Endothelial cell of umbilical vein (primary cell): ENCODE measurements around the gene EPSTI1. TPM values are rescaled to one million over a fixed set of nuclear protein-coding genes. Genes with fewer than 3 reads are reported as not detected.

Source experiments
- BruUV-seq: library from RNA; stranded (reverse); fragments of 400-500 nt; replicated peaks from 2 replicates; lab custom pipeline; 2021; lab: Mats Ljungman, UMichigan
- CTCF ChIA-PET: fragments of 300-600, 350-600 bp; sonication (Branson Sonifier 250); formaldehyde crosslinking; loops from one replicate; lab custom pipeline; 2021; ENCODE audit warnings: antibody characterized with exemption, inconsistent platforms; lab: Charles Lee
- POLR2A ChIA-PET: fragments of 300-600, 350-600 bp; sonication (Branson Sonifier 250); formaldehyde crosslinking; loops from one replicate; lab custom pipeline; 2021; ENCODE audit warnings: antibody characterized with exemption, inconsistent platforms; lab: Charles Lee
- DNase-seq: peaks from one replicate; pipeline ENCODE4 v3.0.0-alpha.2; 2011; ENCODE audit warnings: low read depth, low spot score
- FAIRE-seq: peaks from 2 replicates; lab custom pipeline; 2011; peaks lifted over from hg19 to GRCh38; lab: Jason Lieb, UNC
- H2AFZ ChIP-seq: 2 replicates; pipeline ENCODE4 v1.6.0; 2012; ENCODE audit warnings: low read depth, low read length, control low read depth, inconsistent platforms
- H3K27ac ChIP-seq: 2 replicates; pipeline ENCODE4 v1.5.1; 2011; ENCODE audit warnings: low read depth, mild to moderate bottlenecking, control low read depth, low read length, moderate library complexity; ENCODE audit not compliant: insufficient read depth
- H3K27me3 ChIP-seq, 2 experiments: 2 replicates each; pipeline versions ENCODE4 v1.6.0 to v1.6.1; 2011; ENCODE audit warnings: low read length in 2 of 2, mixed read lengths in 1 of 2; ENCODE audit not compliant: control insufficient read depth in 2 of 2, insufficient read depth in 2 of 2
- H3K36me3 ChIP-seq, 2 experiments: 2 replicates in 1 of 2; 3 replicates in 1 of 2; pipeline ENCODE4 v1.5.1; 2011; ENCODE audit warnings: low read length in 2 of 2, mild to moderate bottlenecking in 1 of 2, moderate library complexity in 1 of 2; ENCODE audit not compliant: control insufficient read depth in 2 of 2, insufficient read depth in 2 of 2; ENCODE audit errors: extremely low read depth in 1 of 2
- H3K4me1 ChIP-seq: 3 replicates; pipeline ENCODE4 v1.5.1; 2011; ENCODE audit warnings: mild to moderate bottlenecking, low read length; ENCODE audit not compliant: control insufficient read depth, insufficient read depth; ENCODE audit errors: extremely low read depth
- H3K4me2 ChIP-seq: 2 replicates; pipeline ENCODE4 v1.6.1; 2011; ENCODE audit warnings: low read length, control low read depth, mixed read lengths; ENCODE audit not compliant: insufficient read depth
- H3K4me3 ChIP-seq, 3 experiments: fragments of 200-600 bp in 1 of 3; sonication (generic), shearing (Covaris generic) in 1 of 3; replicated peaks in 1 of 3; 2 replicates each; pipeline ENCODE4 v1.5.1; 2011 to 2016; ENCODE audit warnings: control low read depth in 3 of 3, low read length in 3 of 3, mild to moderate bottlenecking in 2 of 3, inconsistent platforms in 1 of 3, low read depth in 1 of 3, moderate library complexity in 1 of 3; ENCODE audit not compliant: insufficient read depth in 1 of 3
- H3K79me2 ChIP-seq: 2 replicates; pipeline ENCODE4 v1.6.0; 2012; ENCODE audit warnings: low read length, inconsistent platforms; ENCODE audit not compliant: control insufficient read depth, insufficient read depth
- H3K9ac ChIP-seq: replicated peaks from 2 replicates; pipeline ENCODE3; 2011; ENCODE audit warnings: low read length, control low read depth; ENCODE audit not compliant: insufficient read depth; ENCODE audit errors: extremely low read depth
- H3K9me1 ChIP-seq: replicated peaks from 3 replicates; pipeline ENCODE4 v1.6.0; 2011; ENCODE audit warnings: mild to moderate bottlenecking, low read length; ENCODE audit not compliant: control insufficient read depth, insufficient read depth; ENCODE audit errors: extremely low read depth
- H3K9me3 ChIP-seq: replicated peaks from 2 replicates; pipeline ENCODE4 v1.5.1; 2012; ENCODE audit warnings: low read length, inconsistent platforms; ENCODE audit not compliant: control insufficient read depth, insufficient read depth
- H4K20me1 ChIP-seq: replicated peaks from 2 replicates; pipeline ENCODE3; 2011; ENCODE audit warnings: mild to moderate bottlenecking, low read length; ENCODE audit not compliant: control insufficient read depth, insufficient read depth; ENCODE audit errors: extremely low read depth
- EZH2 ChIP-seq: IDR thresholded peaks from 2 replicates; pipeline ENCODE4 v1.6.1; 2012; ENCODE audit warnings: borderline replicate concordance, low read depth, mild to moderate bottlenecking, moderate library complexity, low read length, inconsistent platforms; ENCODE audit not compliant: severe bottlenecking
- FOS ChIP-seq: IDR thresholded peaks from 2 replicates; pipeline ENCODE4 v1.6.1; 2011; ENCODE audit warnings: mild to moderate bottlenecking, low read length, moderate library complexity, borderline replicate concordance; ENCODE audit not compliant: insufficient read depth
- GATA2 ChIP-seq: IDR thresholded peaks from 2 replicates; pipeline ENCODE4 v1.7.0; 2011; ENCODE audit warnings: low read depth, mild to moderate bottlenecking, moderate library complexity, mixed read lengths, low read length; ENCODE audit not compliant: insufficient read length, insufficient read depth
- JUN ChIP-seq: IDR thresholded peaks from 2 replicates; pipeline ENCODE4 v1.6.1; 2011; ENCODE audit warnings: borderline replicate concordance, low read depth; ENCODE audit not compliant: insufficient read length, insufficient read depth
- MYC ChIP-seq: IDR thresholded peaks from one replicate; pipeline ENCODE4 v1.6.1; 2011; ENCODE audit warnings: mild to moderate bottlenecking, low read depth, low read length
- POLR2A ChIP-seq: IDR thresholded peaks from 2 replicates; pipeline ENCODE4 v1.6.1; 2012; ENCODE audit warnings: low read depth, mild to moderate bottlenecking, control low read depth, low read length
- POLR2AphosphoS5 ChIP-seq: IDR thresholded peaks from 2 replicates; pipeline ENCODE4 v1.6.1; 2012; ENCODE audit warnings: low read depth, mild to moderate bottlenecking, control low read depth, low read length, moderate library complexity; ENCODE audit not compliant: insufficient read depth
- dilution Hi-C: fragments of 300-500 bp; cut with MboI; formaldehyde crosslinking; loops from one replicate; pipeline ENCODE4 v1.15.0; 2019; ENCODE audit warnings: low sequenced_read_pairs; ENCODE audit not compliant: extremely low pct_ligation_motif_present
- intact Hi-C: fragments of 100-400 bp; cut with micrococcal nuclease; formaldehyde crosslinking; loops from one replicate; pipeline ENCODE4 v1.10.0; 2022
- polyA plus RNA-seq, 4 experiments: library from polyadenylated mRNA; depleted of rRNA in 3 of 4; stranded (reverse) in 3 of 4; unstranded in 1 of 4; fragments of >200 nt; gene quantifications; 2 replicates each; pipeline versions ENCODE4 v1.2.1 to v1.2.3, GENCODE V29; 2011 to 2012; ENCODE audit warnings: missing spikeins in 1 of 4
- total RNA-seq: library from RNA; stranded (reverse); gene quantifications from 2 replicates; pipeline ENCODE4 v1.2.3, GENCODE V29; 2021
- TF ChIP-seq, protein P1 (sequence below): IDR thresholded peaks from 2 replicates; pipeline ENCODE4 v1.6.1; 2011; ENCODE audit not compliant: insufficient read depth, insufficient read length
- TF ChIP-seq, protein P2 (sequence below), 2 donors: IDR thresholded peaks; 1 replicate in 1 of 2; 2 replicates in 1 of 2; pipeline ENCODE4 v1.5.1; 2011; ENCODE audit warnings: low read length in 2 of 2, mild to moderate bottlenecking in 2 of 2, moderate library complexity in 2 of 2, control low read depth in 1 of 2, inconsistent platforms in 1 of 2, low read depth in 1 of 2; ENCODE audit not compliant: insufficient read depth in 1 of 2; ENCODE audit errors: extremely low read depth in 1 of 2

EPSTI1 gene
- total and polyA plus RNA-seq, 2 donors (not counting 3 experiments of a cell fraction or from before 2014, with no cell fraction given) = 0.77 to 3.1 TPM

DNA sequence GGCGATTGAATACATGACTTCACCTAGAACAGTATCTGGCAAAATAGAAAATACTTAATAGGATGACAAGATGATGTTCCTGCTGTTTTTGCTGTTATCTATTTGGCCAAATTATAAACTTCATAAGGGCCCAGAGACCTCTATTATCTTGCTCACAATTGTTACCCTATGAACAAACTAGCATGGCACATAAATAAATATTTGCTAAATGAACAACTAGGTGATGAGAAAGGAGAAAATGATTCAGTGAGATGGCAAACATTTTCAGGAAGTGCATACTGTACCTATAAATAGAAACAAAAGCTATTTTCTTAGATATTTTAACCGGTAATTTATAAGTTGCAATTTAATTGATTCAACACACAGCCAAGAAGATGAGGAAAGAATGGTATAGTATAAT is 132.3 kb downstream of the EPSTI1 start:
- no TSS peak for BruUV-seq
- dilution Hi-C loops = no loop called here
- POLR2A ChIA-PET = no interaction called here
- Histone ChIP-seq H3K9ac (no peak overlapping the region), H3K4me1 (no peaks in the 10 kb centered on the region), H2AFZ (no peak overlapping the region), H3K4me2 (no peak overlapping the region), H3K27me3 (no peaks in the 10 kb centered on the region), H3K36me3 (no peaks in the 10 kb centered on the region), H3K27ac (no peak overlapping the region), H3K79me2 (no peaks in the 10 kb centered on the region), H3K9me3 (no peaks in the 10 kb centered on the region), H4K20me1 (no peaks in the 10 kb centered on the region), H3K4me3 (no peak overlapping the region), H3K9me1 (no peaks in the 10 kb centered on the region)
- no peak for FAIRE-seq
- CTCF ChIA-PET = no interaction called here
- intact Hi-C loops = no loop called here
- no peak for DNase-seq
- TF ChIP-seq JUN (no peak), POLR2A (no peak), EZH2 (no peak), FOS (no peak)
- TF ChIP-seq, protein P1, sequence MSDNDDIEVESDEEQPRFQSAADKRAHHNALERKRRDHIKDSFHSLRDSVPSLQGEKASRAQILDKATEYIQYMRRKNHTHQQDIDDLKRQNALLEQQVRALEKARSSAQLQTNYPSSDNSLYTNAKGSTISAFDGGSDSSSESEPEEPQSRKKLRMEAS = no peak
- TF ChIP-seq, protein P2, sequence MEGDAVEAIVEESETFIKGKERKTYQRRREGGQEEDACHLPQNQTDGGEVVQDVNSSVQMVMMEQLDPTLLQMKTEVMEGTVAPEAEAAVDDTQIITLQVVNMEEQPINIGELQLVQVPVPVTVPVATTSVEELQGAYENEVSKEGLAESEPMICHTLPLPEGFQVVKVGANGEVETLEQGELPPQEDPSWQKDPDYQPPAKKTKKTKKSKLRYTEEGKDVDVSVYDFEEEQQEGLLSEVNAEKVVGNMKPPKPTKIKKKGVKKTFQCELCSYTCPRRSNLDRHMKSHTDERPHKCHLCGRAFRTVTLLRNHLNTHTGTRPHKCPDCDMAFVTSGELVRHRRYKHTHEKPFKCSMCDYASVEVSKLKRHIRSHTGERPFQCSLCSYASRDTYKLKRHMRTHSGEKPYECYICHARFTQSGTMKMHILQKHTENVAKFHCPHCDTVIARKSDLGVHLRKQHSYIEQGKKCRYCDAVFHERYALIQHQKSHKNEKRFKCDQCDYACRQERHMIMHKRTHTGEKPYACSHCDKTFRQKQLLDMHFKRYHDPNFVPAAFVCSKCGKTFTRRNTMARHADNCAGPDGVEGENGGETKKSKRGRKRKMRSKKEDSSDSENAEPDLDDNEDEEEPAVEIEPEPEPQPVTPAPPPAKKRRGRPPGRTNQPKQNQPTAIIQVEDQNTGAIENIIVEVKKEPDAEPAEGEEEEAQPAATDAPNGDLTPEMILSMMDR (IDR thresholded peaks at IDR 0.05; ENCODE audit: extremely low read depth in 1 of 2, insufficient read depth in 1 of 2, low read depth in 1 of 2, low read length in 2 of 2) = no peak

DNA sequence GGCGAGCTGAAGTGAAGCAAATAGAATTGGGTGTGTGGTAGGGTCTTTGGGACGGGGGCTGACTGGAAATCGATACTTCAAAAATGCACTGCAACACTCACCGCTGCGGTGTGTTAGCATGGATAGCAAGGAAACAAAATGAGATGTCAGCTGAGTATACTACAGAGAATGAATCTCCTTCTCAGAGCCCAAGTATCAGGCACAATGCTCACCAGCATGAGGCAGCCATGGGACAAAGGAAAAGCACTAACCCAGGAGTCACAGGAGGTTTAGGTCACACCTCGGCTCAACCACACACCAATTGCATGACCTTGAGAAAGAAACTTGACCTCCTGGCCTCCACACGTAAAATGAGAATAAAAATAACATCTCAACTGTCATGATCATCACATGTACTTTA is 136.6 kb downstream of the EPSTI1 start:
- H3K4me3 ChIP-seq = no peak overlapping the region
- dilution Hi-C loops (no loop called here), intact Hi-C loops (no loop called here)
- TF ChIP-seq POLR2AphosphoS5 (no peak), JUN (no peak), MYC (no peak), POLR2A (no peak), GATA2 (no peak), EZH2 (no peak), FOS (no peak)
- DNase-seq = no peak
- no peaks in the 10 kb centered on the region for H3K9me1 ChIP-seq
- FAIRE-seq = no peak
- H3K36me3 ChIP-seq = no peaks in the 10 kb centered on the region
- POLR2A ChIA-PET = no interaction called here
- no peaks in the 10 kb centered on the region for H3K27me3 ChIP-seq
- no peak overlapping the region for H2AFZ ChIP-seq
- no peaks in the 10 kb centered on the region for H3K9me3 ChIP-seq
- no peak overlapping the region for H3K9ac ChIP-seq
- no peaks in the 10 kb centered on the region for H3K79me2 ChIP-seq
- no peaks in the 10 kb centered on the region for H3K4me1 ChIP-seq
- H3K4me2 ChIP-seq = no peak overlapping the region
- BruUV-seq = no TSS peak
- H3K27ac ChIP-seq = no peak overlapping the region
- H4K20me1 ChIP-seq = no peaks in the 10 kb centered on the region
- CTCF ChIA-PET = no interaction called here
